Mammary epithelial cell (primary cell): ENCODE results near the gene CHPF2.

Experiments
- CTCF ChIP-seq, 2 donors: IDR thresholded peaks in 1 of 2; conservative IDR thresholded peaks in 1 of 2; 2 replicates each; pipeline ENCODE4 v1.5.1; 2011 to 2012; ENCODE audit warnings: inconsistent platforms in 2 of 2, low read length in 2 of 2, mild to moderate bottlenecking in 2 of 2, control low read depth in 1 of 2, low read depth in 1 of 2; ENCODE audit not compliant: insufficient read depth in 1 of 2; ENCODE audit errors: extremely low read depth in 1 of 2
- EZH2 ChIP-seq: IDR thresholded peaks from 2 replicates; pipeline ENCODE4 v1.6.1; 2012; ENCODE audit warnings: low read length, inconsistent platforms, borderline replicate concordance

- TF ChIP-seq CTCF (conservative IDR thresholded peaks at IDR 0.05 in 1 of 2, IDR thresholded peaks at IDR 0.05 in 1 of 2; ENCODE audit: extremely low read depth in 1 of 2, insufficient read depth in 1 of 2, low read depth in 1 of 2, low read length in 2 of 2) (no peak), EZH2 (no peak)
Measured at GRCh38 chr7:151236406-151236805, 4.1 kb downstream of the CHPF2 start.
